ENCODE results near the gene RNF208. TPM values are rescaled to one million over a fixed set of nuclear protein-coding genes. Genes with fewer than 3 reads are reported as not detected.

Gene RNF208
- polyA plus RNA-seq, 2 of the 4 experiments (the other 2 are of a cell fraction): 0.06 to 1.7 TPM

DNA sequence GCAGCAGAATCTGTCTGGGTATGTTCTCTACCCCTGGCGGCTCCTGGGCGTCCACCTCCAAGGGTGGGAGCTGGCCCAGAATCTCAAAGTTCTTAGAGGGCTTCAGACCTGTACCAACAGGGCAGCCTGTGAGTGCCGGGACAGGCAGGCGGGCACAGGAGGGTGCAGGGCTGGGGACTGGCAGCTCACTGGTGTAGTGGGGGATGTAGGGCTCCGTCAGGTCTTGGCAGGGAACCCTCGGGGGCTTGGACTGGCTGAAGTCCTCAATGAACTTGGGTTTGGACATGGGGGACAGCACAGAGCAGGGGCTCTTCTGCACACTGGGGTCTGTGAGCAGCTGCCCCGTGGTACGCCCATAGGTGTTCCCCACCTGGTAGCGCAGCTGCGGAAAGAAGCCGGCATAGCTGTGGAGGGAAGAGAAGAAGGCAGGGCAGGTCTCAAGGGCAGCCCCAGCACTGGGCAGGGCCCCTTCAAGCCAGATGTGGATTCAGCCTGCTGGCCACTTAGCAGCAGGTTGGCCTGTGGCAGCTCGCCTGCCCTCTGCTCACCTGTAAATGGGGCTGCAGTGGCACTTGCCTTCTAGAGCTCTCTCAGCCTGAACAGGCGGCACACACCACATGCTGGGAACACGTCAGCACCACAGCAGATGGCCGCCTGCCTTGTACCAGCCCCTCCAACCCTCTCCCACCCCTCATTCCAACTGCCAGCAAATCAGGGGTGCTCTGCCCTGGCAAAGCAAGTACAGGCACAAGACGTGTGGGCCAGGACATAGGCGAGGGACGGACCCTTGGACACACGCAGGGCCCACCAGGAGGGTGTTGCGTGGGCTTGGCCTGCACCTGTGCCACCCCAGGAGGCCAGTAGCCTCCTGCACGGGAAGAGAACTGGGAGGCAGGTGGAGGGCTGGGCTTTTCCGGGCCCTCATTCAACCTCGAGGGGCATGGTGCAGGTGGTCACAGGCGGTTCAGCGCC, 23.7 kb upstream of the RNF208 start:
- ATAC-seq: peak in 1 of 2 experiments; percentile 3; a peak in 3 of 6 replicates

GRCh38 chr9:137244486-137245449, 22.7 kb upstream of the RNF208 start:
- FAIRE-seq (no peak), ATAC-seq (no peak; a peak in 1 of 6 replicates), DNase-seq (ENCODE audit: low read depth in 1 of 2, low spot score in 1 of 2) (no peak)
- WGBS (ENCODE audit: missing lambda C conversion rate): 93% methylated on average over 20 of the region's 36 CpGs
- no peaks in the 10 kb centered on the region for H3K9me3 ChIP-seq
- no peak overlapping the region for H3K27ac ChIP-seq
- ChIA-PET POLR2A (interaction anchor here (1.0 to 1.1 kb wide), 2 partner anchors 8 to 12 kb away, joined by 3 read pairs; no protein-coding TSS in a partner anchor), CTCF (interaction anchor here (1.3 to 13.1 kb wide), 3 partner anchors 8 to 177 kb away, joined by 3 to 236 read pairs (median 5); partner anchors contain the start of gene NELFB)
- TF ChIP-seq FOSB (CRISPR knock-in tag; IDR thresholded peaks at IDR 0.05) (peak; percentile 66; the same call in 1 of the 2 replicates), E2F6 (IDR thresholded peaks at IDR 0.05; ENCODE audit: borderline replicate concordance, low read depth) (no peak)
- peaks cover 19% of the 10 kb centered on the region for H3K4me1 ChIP-seq
- no peak overlapping the region for H3K4me2 ChIP-seq
- no peak overlapping the region for H3K4me3 ChIP-seq

More for the DNA sequence above, 23.7 kb upstream of the RNF208 start:
- H3K4me1 ChIP-seq: peaks cover 19% of the 10 kb centered on the region
- H3K9me3 ChIP-seq: no peaks in the 10 kb centered on the region
- DNase-seq (ENCODE audit: low read depth in 1 of 2, low spot score in 1 of 2): no peak
- no peak overlapping the region for H3K4me2 ChIP-seq
- WGBS (ENCODE audit: missing lambda C conversion rate): 86% methylated on average over 23 of the region's 25 CpGs
- no peak overlapping the region for H3K4me3 ChIP-seq
- ChIA-PET POLR2A (interaction anchor here (1.0 kb wide), 1 partner anchor 11 kb away, joined by 3 read pairs; no protein-coding TSS in a partner anchor), CTCF (interaction anchor here (1.7 to 13.1 kb wide), 3 partner anchors 9 to 16 kb away, joined by 5 to 236 read pairs (median 13); partner anchors contain the start of gene NELFB)
- H3K27ac ChIP-seq: no peak overlapping the region
- no peak for TF ChIP-seq JUNB (IDR thresholded peaks at IDR 0.05)
- TF ChIP-seq EHF (CRISPR knock-in tag; IDR thresholded peaks at IDR 0.05): no peak
- no peak for TF ChIP-seq POLR2AphosphoS2 (conservative IDR thresholded peaks at IDR 0.05; ENCODE audit: low read length)
- TF ChIP-seq FOXS1 (CRISPR knock-in tag; IDR thresholded peaks at IDR 0.05): no peak
- TF ChIP-seq, protein P1, sequence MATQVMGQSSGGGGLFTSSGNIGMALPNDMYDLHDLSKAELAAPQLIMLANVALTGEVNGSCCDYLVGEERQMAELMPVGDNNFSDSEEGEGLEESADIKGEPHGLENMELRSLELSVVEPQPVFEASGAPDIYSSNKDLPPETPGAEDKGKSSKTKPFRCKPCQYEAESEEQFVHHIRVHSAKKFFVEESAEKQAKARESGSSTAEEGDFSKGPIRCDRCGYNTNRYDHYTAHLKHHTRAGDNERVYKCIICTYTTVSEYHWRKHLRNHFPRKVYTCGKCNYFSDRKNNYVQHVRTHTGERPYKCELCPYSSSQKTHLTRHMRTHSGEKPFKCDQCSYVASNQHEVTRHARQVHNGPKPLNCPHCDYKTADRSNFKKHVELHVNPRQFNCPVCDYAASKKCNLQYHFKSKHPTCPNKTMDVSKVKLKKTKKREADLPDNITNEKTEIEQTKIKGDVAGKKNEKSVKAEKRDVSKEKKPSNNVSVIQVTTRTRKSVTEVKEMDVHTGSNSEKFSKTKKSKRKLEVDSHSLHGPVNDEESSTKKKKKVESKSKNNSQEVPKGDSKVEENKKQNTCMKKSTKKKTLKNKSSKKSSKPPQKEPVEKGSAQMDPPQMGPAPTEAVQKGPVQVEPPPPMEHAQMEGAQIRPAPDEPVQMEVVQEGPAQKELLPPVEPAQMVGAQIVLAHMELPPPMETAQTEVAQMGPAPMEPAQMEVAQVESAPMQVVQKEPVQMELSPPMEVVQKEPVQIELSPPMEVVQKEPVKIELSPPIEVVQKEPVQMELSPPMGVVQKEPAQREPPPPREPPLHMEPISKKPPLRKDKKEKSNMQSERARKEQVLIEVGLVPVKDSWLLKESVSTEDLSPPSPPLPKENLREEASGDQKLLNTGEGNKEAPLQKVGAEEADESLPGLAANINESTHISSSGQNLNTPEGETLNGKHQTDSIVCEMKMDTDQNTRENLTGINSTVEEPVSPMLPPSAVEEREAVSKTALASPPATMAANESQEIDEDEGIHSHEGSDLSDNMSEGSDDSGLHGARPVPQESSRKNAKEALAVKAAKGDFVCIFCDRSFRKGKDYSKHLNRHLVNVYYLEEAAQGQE (IDR thresholded peaks at IDR 0.05): no peak
- no peak for TF ChIP-seq BCL3 (IDR thresholded peaks at IDR 0.05)
- TF ChIP-seq ATOH8 (CRISPR knock-in tag; IDR thresholded peaks at IDR 0.05; ENCODE audit: low read depth): no peak
- no peak for TF ChIP-seq HOXB13 (CRISPR knock-in tag; IDR thresholded peaks at IDR 0.05; ENCODE audit: low read depth)
- TF ChIP-seq SMC3 (IDR thresholded peaks at IDR 0.05): no peak
- TF ChIP-seq ZC3H11A (IDR thresholded peaks at IDR 0.05): no peak
- TF ChIP-seq, protein P2, sequence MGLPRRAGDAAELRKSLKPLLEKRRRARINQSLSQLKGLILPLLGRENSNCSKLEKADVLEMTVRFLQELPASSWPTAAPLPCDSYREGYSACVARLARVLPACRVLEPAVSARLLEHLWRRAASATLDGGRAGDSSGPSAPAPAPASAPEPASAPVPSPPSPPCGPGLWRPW (IDR thresholded peaks at IDR 0.05): no peak
- no peak for TF ChIP-seq HOXB5 (CRISPR knock-in tag; IDR thresholded peaks at IDR 0.05)
- FAIRE-seq: no peak
